ENCODE measurements around the gene CCDC24. TPM values are rescaled to one million over a fixed set of nuclear protein-coding genes. Genes with fewer than 3 reads are reported as not detected.

The CCDC24 gene
- 15.8 and 23.2 TPM in 2 replicates for total RNA-seq (2014; rRNA removed; shearing (Covaris generic))

GRCh38 chr1:43991476-43992231 lies at the start of gene CCDC24:
Gene CCDC24, plus strand, starts transcription at chr1:43991599. Its CDS starts 280 bp downstream, at chr1:43991879.
- DNase-seq (ENCODE audit: low spot score), result peak; percentile 85

GRCh38 chr1:43942411-43942810 lies 49.0 kb upstream of the CCDC24 start:
- no peak for DNase-seq (ENCODE audit: low spot score)

- no peak for DNase-seq (ENCODE audit: low spot score)
Observed at GRCh38 chr1:43944860-43945259, 46.5 kb upstream of the CCDC24 start.

- no peak for DNase-seq (ENCODE audit: low spot score)
Observed at GRCh38 chr1:43945674-43946235, 45.6 kb upstream of the CCDC24 start.

- peak; percentile 96 for DNase-seq (ENCODE audit: low spot score)
Observed at GRCh38 chr1:43946236-43947060, 45.0 kb upstream of the CCDC24 start, which contains the start of gene IPO13. Gene IPO13, plus strand, starts transcription at chr1:43946950. Its CDS starts 651 bp downstream, at chr1:43947601.

- no peak for DNase-seq (ENCODE audit: low spot score)
Observed at GRCh38 chr1:43947061-43947873, 44.1 kb upstream of the CCDC24 start.

GRCh38 chr1:43947874-43948437 lies 43.4 kb upstream of the CCDC24 start:
- no peak for DNase-seq (ENCODE audit: low spot score)

GRCh38 chr1:43949678-43950077 lies 41.7 kb upstream of the CCDC24 start:
- no peak for DNase-seq (ENCODE audit: low spot score)

GRCh38 chr1:43951021-43951985 lies 40.1 kb upstream of the CCDC24 start:
- no peak for DNase-seq (ENCODE audit: low spot score)

- DNase-seq (ENCODE audit: low spot score), result no peak
Observed at GRCh38 chr1:43952731-43953346, 38.6 kb upstream of the CCDC24 start.

GRCh38 chr1:43953361-43953760 lies 38.0 kb upstream of the CCDC24 start:
- no peak for DNase-seq (ENCODE audit: low spot score)

GRCh38 chr1:43954036-43954435 lies 37.4 kb upstream of the CCDC24 start:
- DNase-seq (ENCODE audit: low spot score), result no peak

- DNase-seq (ENCODE audit: low spot score), result no peak
Observed at GRCh38 chr1:43956234-43956633, 35.2 kb upstream of the CCDC24 start.

GRCh38 chr1:43957407-43958040 lies 33.9 kb upstream of the CCDC24 start:
- no peak for DNase-seq (ENCODE audit: low spot score)

- no peak for DNase-seq (ENCODE audit: low spot score)
Observed at GRCh38 chr1:43958351-43959255, 32.8 kb upstream of the CCDC24 start.

- no peak for DNase-seq (ENCODE audit: low spot score)
Observed at GRCh38 chr1:43960798-43961197, 30.6 kb upstream of the CCDC24 start.

GRCh38 chr1:43961692-43962091 lies 29.7 kb upstream of the CCDC24 start:
- no peak for DNase-seq (ENCODE audit: low spot score)

GRCh38 chr1:43962324-43962723 lies 29.1 kb upstream of the CCDC24 start:
- DNase-seq (ENCODE audit: low spot score), result no peak
